ENCODE measurements around the gene PAEP. TPM values are rescaled to one million over a fixed set of nuclear protein-coding genes. Genes with fewer than 3 reads are reported as not detected.

Gene PAEP
- total and polyA plus RNA-seq, 4 donors = not detected

- DNase-seq (ENCODE audit: low spot score) = no peak
- 83% methylated on average over 19 of the region's 19 CpGs for WGBS
- no peak overlapping the region for H3K4me3 ChIP-seq (ENCODE audit: low read depth in 1 of 3, low read length in 3 of 3)
- H3K9ac ChIP-seq (ENCODE audit: low read depth in 1 of 2, low read length in 2 of 2) = no peak overlapping the region
- no peaks in the 10 kb centered on the region for H3K9me3 ChIP-seq (ENCODE audit: control insufficient read depth in 4 of 4, low read length in 3 of 4)
- no peaks in the 10 kb centered on the region for H3K36me3 ChIP-seq (ENCODE audit: control insufficient read depth in 4 of 4, insufficient read depth in 3 of 4, low read depth in 1 of 4, low read length in 3 of 4)
- H3K4me1 ChIP-seq (ENCODE audit: control insufficient read depth in 4 of 4, insufficient read depth in 4 of 4, low read length in 3 of 4) = no peaks in the 10 kb centered on the region
- TF ChIP-seq YY1 (IDR thresholded peaks at IDR 0.05) = no peak
- no peak for TF ChIP-seq TAF1 (conservative IDR thresholded peaks at IDR 0.05)
- no peak overlapping the region for H3K27ac ChIP-seq (ENCODE audit: low read depth in 1 of 2, low read length in 2 of 2)
- H3K27me3 ChIP-seq (ENCODE audit: control insufficient read depth in 4 of 4, insufficient read depth in 4 of 4, low read length in 3 of 4) = peaks cover 0 to 2% (median 0%) of the 10 kb centered on the region in 4 donors
Measured at GRCh38 chr9:135552698-135553171, 8.8 kb upstream of the PAEP start.

DNA sequence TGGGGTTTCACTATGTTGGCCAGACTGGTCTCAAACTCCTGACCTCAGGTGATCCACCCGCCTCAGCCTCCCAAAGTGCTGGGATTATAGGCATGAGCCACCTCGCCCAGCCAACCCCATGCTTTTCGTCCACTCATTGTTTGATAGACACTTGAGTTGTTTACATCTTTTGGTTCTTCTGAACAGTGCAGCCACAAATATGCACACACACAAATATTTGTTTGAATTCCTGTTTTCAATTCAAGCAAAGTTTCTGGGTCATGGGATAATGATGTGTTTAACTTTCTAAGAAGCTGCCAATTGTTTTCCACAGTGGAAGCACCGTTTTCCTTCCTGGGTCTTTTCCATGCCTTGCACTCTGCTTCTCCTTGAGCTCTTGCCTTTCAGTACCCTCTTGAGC is 6.8 kb upstream of the PAEP start:
- Histone ChIP-seq H3K36me3 (ENCODE audit: control insufficient read depth in 4 of 4, insufficient read depth in 3 of 4, low read depth in 1 of 4, low read length in 3 of 4) (no peaks in the 10 kb centered on the region), H3K9ac (ENCODE audit: low read depth in 1 of 2, low read length in 2 of 2) (no peak overlapping the region), H3K4me3 (ENCODE audit: low read depth in 1 of 3, low read length in 3 of 3) (no peak overlapping the region), H3K27me3 (ENCODE audit: control insufficient read depth in 4 of 4, insufficient read depth in 4 of 4, low read length in 3 of 4) (peaks cover 0 to 3% (median 1%) of the 10 kb centered on the region in 4 donors), H3K27ac (ENCODE audit: low read depth in 1 of 2, low read length in 2 of 2) (no peak overlapping the region), H3K9me3 (ENCODE audit: control insufficient read depth in 4 of 4, low read length in 3 of 4) (no peaks in the 10 kb centered on the region), H3K4me1 (ENCODE audit: control insufficient read depth in 4 of 4, insufficient read depth in 4 of 4, low read length in 3 of 4) (no peaks in the 10 kb centered on the region)
- TF ChIP-seq RXRA (IDR thresholded peaks at IDR 0.05) = no peak
- TF ChIP-seq HNF4G (IDR thresholded peaks at IDR 0.05) = no peak
- no peak for TF ChIP-seq FOXA2 (IDR thresholded peaks at IDR 0.05)
- no peak for TF ChIP-seq ZBTB33 (IDR thresholded peaks at IDR 0.05)
- TF ChIP-seq FOXA1 (IDR thresholded peaks at IDR 0.05) = no peak
- WGBS = 69% methylated on average over 4 of the region's 4 CpGs
- DNase-seq (ENCODE audit: low spot score) = no peak

GRCh38 chr9:135555203-135555602 is 6.4 kb upstream of the PAEP start:
- 61% methylated on average over 5 of the region's 5 CpGs for WGBS
- no peak for TF ChIP-seq EGR1 (IDR thresholded peaks at IDR 0.05; ENCODE audit: low read depth in 2 of 2)
- no peak for TF ChIP-seq FOXA1 (IDR thresholded peaks at IDR 0.05)
- TF ChIP-seq NR2F2 (IDR thresholded peaks at IDR 0.05) = no peak
- TF ChIP-seq ATF3 (IDR thresholded peaks at IDR 0.05) = no peak
- TF ChIP-seq RXRA (IDR thresholded peaks at IDR 0.05) = no peak
- TF ChIP-seq MAX (IDR thresholded peaks at IDR 0.05) = no peak
- TF ChIP-seq HNF4G (IDR thresholded peaks at IDR 0.05) = no peak
- TF ChIP-seq GABPA (IDR thresholded peaks at IDR 0.05 in 1 of 2, conservative IDR thresholded peaks at IDR 0.05 in 1 of 2) = no peak
- TF ChIP-seq, protein P1, sequence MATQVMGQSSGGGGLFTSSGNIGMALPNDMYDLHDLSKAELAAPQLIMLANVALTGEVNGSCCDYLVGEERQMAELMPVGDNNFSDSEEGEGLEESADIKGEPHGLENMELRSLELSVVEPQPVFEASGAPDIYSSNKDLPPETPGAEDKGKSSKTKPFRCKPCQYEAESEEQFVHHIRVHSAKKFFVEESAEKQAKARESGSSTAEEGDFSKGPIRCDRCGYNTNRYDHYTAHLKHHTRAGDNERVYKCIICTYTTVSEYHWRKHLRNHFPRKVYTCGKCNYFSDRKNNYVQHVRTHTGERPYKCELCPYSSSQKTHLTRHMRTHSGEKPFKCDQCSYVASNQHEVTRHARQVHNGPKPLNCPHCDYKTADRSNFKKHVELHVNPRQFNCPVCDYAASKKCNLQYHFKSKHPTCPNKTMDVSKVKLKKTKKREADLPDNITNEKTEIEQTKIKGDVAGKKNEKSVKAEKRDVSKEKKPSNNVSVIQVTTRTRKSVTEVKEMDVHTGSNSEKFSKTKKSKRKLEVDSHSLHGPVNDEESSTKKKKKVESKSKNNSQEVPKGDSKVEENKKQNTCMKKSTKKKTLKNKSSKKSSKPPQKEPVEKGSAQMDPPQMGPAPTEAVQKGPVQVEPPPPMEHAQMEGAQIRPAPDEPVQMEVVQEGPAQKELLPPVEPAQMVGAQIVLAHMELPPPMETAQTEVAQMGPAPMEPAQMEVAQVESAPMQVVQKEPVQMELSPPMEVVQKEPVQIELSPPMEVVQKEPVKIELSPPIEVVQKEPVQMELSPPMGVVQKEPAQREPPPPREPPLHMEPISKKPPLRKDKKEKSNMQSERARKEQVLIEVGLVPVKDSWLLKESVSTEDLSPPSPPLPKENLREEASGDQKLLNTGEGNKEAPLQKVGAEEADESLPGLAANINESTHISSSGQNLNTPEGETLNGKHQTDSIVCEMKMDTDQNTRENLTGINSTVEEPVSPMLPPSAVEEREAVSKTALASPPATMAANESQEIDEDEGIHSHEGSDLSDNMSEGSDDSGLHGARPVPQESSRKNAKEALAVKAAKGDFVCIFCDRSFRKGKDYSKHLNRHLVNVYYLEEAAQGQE (IDR thresholded peaks at IDR 0.05) = no peak
- TF ChIP-seq TAF1 (conservative IDR thresholded peaks at IDR 0.05) = no peak
- TF ChIP-seq YY1 (IDR thresholded peaks at IDR 0.05) = no peak
- TF ChIP-seq SP1 (IDR thresholded peaks at IDR 0.05) = no peak
- no peak for TF ChIP-seq FOXA2 (IDR thresholded peaks at IDR 0.05)
- TF ChIP-seq, protein P2, sequence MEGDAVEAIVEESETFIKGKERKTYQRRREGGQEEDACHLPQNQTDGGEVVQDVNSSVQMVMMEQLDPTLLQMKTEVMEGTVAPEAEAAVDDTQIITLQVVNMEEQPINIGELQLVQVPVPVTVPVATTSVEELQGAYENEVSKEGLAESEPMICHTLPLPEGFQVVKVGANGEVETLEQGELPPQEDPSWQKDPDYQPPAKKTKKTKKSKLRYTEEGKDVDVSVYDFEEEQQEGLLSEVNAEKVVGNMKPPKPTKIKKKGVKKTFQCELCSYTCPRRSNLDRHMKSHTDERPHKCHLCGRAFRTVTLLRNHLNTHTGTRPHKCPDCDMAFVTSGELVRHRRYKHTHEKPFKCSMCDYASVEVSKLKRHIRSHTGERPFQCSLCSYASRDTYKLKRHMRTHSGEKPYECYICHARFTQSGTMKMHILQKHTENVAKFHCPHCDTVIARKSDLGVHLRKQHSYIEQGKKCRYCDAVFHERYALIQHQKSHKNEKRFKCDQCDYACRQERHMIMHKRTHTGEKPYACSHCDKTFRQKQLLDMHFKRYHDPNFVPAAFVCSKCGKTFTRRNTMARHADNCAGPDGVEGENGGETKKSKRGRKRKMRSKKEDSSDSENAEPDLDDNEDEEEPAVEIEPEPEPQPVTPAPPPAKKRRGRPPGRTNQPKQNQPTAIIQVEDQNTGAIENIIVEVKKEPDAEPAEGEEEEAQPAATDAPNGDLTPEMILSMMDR (IDR thresholded peaks at IDR 0.05; ENCODE audit: low read depth, low read length, missing input control) = no peak
- DNase-seq (ENCODE audit: low spot score) = no peak

More at GRCh38 chr9:135555203-135555602, 6.4 kb upstream of the PAEP start:
- Histone ChIP-seq H3K27me3 (ENCODE audit: control insufficient read depth in 4 of 4, insufficient read depth in 4 of 4, low read length in 3 of 4) (peaks cover 0 to 5% (median 1%) of the 10 kb centered on the region in 4 donors), H3K4me1 (ENCODE audit: control insufficient read depth in 4 of 4, insufficient read depth in 4 of 4, low read length in 3 of 4) (no peaks in the 10 kb centered on the region), H3K9ac (ENCODE audit: low read depth in 1 of 2, low read length in 2 of 2) (no peak overlapping the region), H3K36me3 (ENCODE audit: control insufficient read depth in 4 of 4, insufficient read depth in 3 of 4, low read depth in 1 of 4, low read length in 3 of 4) (no peaks in the 10 kb centered on the region), H3K9me3 (ENCODE audit: control insufficient read depth in 4 of 4, low read length in 3 of 4) (no peaks in the 10 kb centered on the region), H3K4me3 (ENCODE audit: low read depth in 1 of 3, low read length in 3 of 3) (no peak overlapping the region), H3K27ac (ENCODE audit: low read depth in 1 of 2, low read length in 2 of 2) (no peak overlapping the region)
